ENCODE measurements around the gene PROSER2. TPM values are rescaled to one million over a fixed set of nuclear protein-coding genes. Genes with fewer than 3 reads are reported as not detected.

The PROSER2 gene
- total RNA-seq, 1 donor from 2014 or later: 0.27 TPM

DNA sequence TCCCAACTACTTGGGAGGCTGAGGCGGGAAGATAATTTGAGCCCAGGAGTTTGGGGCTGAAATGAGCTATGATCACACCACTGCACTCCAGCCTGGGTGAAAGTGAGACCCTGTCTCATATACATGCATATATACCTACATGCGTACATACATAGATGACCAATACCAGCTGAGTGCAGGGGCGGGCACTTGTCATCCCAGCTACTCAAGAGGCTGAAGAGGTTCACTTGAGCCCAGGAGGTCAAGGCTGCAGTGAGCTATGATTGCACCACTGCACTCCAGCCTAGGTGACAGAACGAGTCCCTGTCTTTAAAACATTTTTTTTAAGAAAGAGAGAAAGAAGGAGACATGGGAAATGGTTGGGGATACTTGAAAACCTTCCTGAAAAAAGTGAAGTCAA, 17.4 kb upstream of the PROSER2 start:
- intact Hi-C loops (cut with micrococcal nuclease): no loop called here
- POLR2A ChIA-PET: no interaction called here

DNA sequence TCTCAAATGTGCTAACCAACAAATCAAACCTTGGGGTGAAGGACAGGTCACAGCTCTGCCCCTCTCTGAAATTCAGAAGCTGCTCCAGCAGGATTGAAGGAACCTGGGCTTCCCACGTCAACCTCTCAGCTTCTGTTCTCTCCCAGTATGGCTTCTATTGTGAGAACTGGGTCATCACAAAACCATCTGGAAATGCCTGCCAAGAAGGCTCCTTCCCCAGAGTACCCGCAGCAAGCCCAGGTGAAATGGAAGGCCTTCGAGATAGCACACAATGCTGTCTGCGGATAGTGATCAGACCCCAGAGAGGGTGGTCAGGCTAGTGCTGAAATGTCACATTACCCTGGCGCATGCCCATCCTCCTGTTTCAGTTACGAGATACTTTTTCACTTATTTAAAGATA, 16.4 kb upstream of the PROSER2 start:
- TF ChIP-seq, protein P1, sequence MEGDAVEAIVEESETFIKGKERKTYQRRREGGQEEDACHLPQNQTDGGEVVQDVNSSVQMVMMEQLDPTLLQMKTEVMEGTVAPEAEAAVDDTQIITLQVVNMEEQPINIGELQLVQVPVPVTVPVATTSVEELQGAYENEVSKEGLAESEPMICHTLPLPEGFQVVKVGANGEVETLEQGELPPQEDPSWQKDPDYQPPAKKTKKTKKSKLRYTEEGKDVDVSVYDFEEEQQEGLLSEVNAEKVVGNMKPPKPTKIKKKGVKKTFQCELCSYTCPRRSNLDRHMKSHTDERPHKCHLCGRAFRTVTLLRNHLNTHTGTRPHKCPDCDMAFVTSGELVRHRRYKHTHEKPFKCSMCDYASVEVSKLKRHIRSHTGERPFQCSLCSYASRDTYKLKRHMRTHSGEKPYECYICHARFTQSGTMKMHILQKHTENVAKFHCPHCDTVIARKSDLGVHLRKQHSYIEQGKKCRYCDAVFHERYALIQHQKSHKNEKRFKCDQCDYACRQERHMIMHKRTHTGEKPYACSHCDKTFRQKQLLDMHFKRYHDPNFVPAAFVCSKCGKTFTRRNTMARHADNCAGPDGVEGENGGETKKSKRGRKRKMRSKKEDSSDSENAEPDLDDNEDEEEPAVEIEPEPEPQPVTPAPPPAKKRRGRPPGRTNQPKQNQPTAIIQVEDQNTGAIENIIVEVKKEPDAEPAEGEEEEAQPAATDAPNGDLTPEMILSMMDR (IDR thresholded peaks at IDR 0.05): no peak
- peaks cover 11% of the 10 kb centered on the region for H3K27me3 Mint-ChIP-seq
- no peak for ATAC-seq (ENCODE audit: low read depth)
- H3K4me1 Mint-ChIP-seq: no peaks in the 10 kb centered on the region
- no peaks in the 10 kb centered on the region for H3K36me3 Mint-ChIP-seq (ENCODE audit: low read depth)
- no peak overlapping the region for H3K4me3 Mint-ChIP-seq
- no peak for DNase-seq
- POLR2A ChIA-PET: no interaction called here
- no peaks in the 10 kb centered on the region for H3K9me3 Mint-ChIP-seq
- CTCF ChIA-PET: no interaction called here
- no peak overlapping the region for H3K27ac Mint-ChIP-seq
- intact Hi-C loops (cut with micrococcal nuclease): no loop called here

More for the DNA sequence above, 17.4 kb upstream of the PROSER2 start:
- Mint-ChIP-seq H3K27ac (no peak overlapping the region), H3K27me3 (peaks cover 14% of the 10 kb centered on the region), H3K4me1 (no peaks in the 10 kb centered on the region), H3K9me3 (no peaks in the 10 kb centered on the region), H3K4me3 (no peak overlapping the region), H3K36me3 (ENCODE audit: low read depth) (no peaks in the 10 kb centered on the region)
- TF ChIP-seq, protein P1 (IDR thresholded peaks at IDR 0.05): no peak
- ATAC-seq (ENCODE audit: low read depth) (no peak), DNase-seq (no peak)
- CTCF ChIA-PET: no interaction called here

DNA sequence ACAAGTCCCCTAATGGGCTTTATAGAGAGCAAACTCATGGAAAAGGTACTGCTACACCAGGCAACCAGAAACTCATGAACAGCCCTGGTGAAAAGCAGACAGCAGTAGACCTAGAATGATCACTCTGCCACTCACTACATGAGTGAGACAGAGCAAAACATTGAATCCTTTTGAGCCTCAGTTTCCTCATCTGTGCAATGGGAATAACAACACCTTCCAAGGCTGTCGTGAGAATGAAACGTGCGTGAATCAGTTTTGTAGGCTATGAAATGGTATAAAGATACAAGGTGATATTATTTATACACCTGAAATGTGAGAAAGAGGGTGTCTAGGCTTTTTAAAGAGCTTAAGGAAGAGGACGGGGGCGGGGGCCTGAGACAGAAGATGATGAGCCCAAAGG, 14.3 kb upstream of the PROSER2 start:
- TF ChIP-seq, protein P1 (IDR thresholded peaks at IDR 0.05): no peak
- no peak for DNase-seq
- ATAC-seq (ENCODE audit: low read depth): no peak
- no peak overlapping the region for H3K4me3 Mint-ChIP-seq
- peaks cover 12% of the 10 kb centered on the region for H3K27me3 Mint-ChIP-seq
- H3K27ac Mint-ChIP-seq: no peak overlapping the region
- intact Hi-C loops (cut with micrococcal nuclease): no loop called here
- CTCF ChIA-PET: no interaction called here
- POLR2A ChIA-PET: no interaction called here
- H3K4me1 Mint-ChIP-seq: no peaks in the 10 kb centered on the region
- H3K9me3 Mint-ChIP-seq: no peaks in the 10 kb centered on the region
- no peaks in the 10 kb centered on the region for H3K36me3 Mint-ChIP-seq (ENCODE audit: low read depth)

DNA sequence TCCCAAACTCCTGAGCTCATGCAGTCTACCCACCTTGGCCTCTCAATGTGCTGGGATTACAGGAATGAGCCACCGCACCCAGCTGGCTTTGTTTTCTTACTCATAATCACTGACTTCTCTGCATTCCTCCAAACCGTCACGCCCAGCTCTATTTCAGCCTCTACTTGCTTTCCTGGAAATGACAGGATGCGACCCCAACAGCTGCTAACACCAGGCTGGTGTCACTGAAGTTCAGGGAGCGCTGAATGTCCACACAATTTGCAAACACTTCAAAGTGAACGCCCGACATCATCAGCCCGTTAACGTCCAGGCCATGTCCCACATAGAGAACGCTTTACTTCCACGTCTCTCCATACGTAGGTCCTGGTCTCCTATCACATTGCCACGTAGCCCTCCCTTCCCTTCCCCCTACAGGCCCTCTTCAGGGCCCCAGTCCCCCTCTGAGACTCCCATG, 12.8 kb upstream of the PROSER2 start:
- H3K36me3 Mint-ChIP-seq (ENCODE audit: low read depth): no peaks in the 10 kb centered on the region
- no peaks in the 10 kb centered on the region for H3K4me1 Mint-ChIP-seq
- intact Hi-C loops (cut with micrococcal nuclease): no loop called here
- DNase-seq (no peak), ATAC-seq (ENCODE audit: low read depth) (no peak)
- CTCF ChIA-PET: interaction anchor here (0.9 to 1.0 kb wide), 2 partner anchors 10 kb away, joined by 3 read pairs; no protein-coding TSS in a partner anchor
- POLR2A ChIA-PET: no interaction called here
- H3K27ac Mint-ChIP-seq: no peak overlapping the region
- no peak overlapping the region for H3K4me3 Mint-ChIP-seq
- TF ChIP-seq, protein P1 (IDR thresholded peaks at IDR 0.05): no peak
- no peaks in the 10 kb centered on the region for H3K9me3 Mint-ChIP-seq
- H3K27me3 Mint-ChIP-seq: peaks cover 9% of the 10 kb centered on the region

DNA sequence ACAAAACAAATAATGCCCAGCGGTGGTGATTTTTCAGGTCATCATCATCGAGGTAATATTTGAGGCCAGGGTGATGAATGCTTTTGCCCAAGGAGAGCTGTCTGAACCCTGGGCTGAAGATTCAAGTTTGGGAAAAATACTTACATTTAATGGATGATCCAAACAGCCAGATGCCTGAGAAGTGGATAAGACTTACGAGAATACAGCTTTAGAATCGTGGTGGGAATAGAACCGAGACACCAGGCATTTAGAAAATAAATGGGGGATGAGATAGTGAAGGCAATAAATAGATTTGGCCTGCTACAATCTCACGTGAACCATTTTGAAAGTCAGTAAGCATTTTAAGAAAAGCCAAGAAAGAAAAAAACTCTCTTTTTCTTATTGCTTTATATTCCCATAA, 12.2 kb upstream of the PROSER2 start:
- TF ChIP-seq, protein P1 (IDR thresholded peaks at IDR 0.05): no peak
- ATAC-seq (ENCODE audit: low read depth): no peak
- Mint-ChIP-seq H3K27me3 (peaks cover 9% of the 10 kb centered on the region), H3K27ac (no peak overlapping the region), H3K4me1 (no peaks in the 10 kb centered on the region), H3K36me3 (ENCODE audit: low read depth) (no peaks in the 10 kb centered on the region), H3K4me3 (no peak overlapping the region), H3K9me3 (no peaks in the 10 kb centered on the region)
- DNase-seq: no peak
- CTCF ChIA-PET: interaction anchor here (1.0 kb wide), 1 partner anchor 9 kb away, joined by 3 read pairs; no protein-coding TSS in a partner anchor
- intact Hi-C loops (cut with micrococcal nuclease): no loop called here
- POLR2A ChIA-PET: no interaction called here
